Testis (tissue), 3 donors: Measurements from ENCODE around the gene GYPC. TPM values are rescaled to one million over a fixed set of nuclear protein-coding genes. Genes with fewer than 3 reads are reported as not detected.

Source experiments
- DNase-seq: peaks from one replicate; pipeline ENCODE4 v3.0.0-alpha.2; 2019
- H3K27ac ChIP-seq, 2 donors: fragments of 200-600 bp; sonication (generic); one replicate each; pipeline ENCODE4 v1.5.1; 2019
- H3K27me3 ChIP-seq: fragments of 200-600 bp; sonication (generic); one replicate; pipeline ENCODE4 v1.5.1; 2019
- H3K36me3 ChIP-seq: fragments of 200-600 bp; sonication (generic); one replicate; pipeline ENCODE4 v1.5.1; 2017; ENCODE audit warnings: low read depth; ENCODE audit errors: missing control alignments
- H3K4me1 ChIP-seq: fragments of 200-600 bp; sonication (generic); one replicate; pipeline ENCODE4 v1.5.1; 2019
- H3K4me3 ChIP-seq, 2 donors: fragments of 200-600 bp; sonication (generic); one replicate each; pipeline ENCODE4 v1.5.1; 2017 to 2019
- H3K9me3 ChIP-seq: fragments of 200-600 bp; sonication (generic); one replicate; pipeline ENCODE4 v1.5.1; 2017
- CTCF ChIP-seq, 3 experiments: fragments of 450-650 bp in 2 of 3; fragments of 200-600 bp in 1 of 3; sonication (generic) in 1 of 3; IDR thresholded peaks; one replicate each; pipeline ENCODE4 v1.5.1; 2016 to 2019; ENCODE audit warnings: antibody characterized with exemption in 3 of 3, mild to moderate bottlenecking in 2 of 3, moderate library complexity in 1 of 3
- POLR2A ChIP-seq: fragments of 450-650 bp; IDR thresholded peaks from one replicate; pipeline ENCODE4 v1.6.1; 2017; ENCODE audit warnings: antibody characterized with exemption, mild to moderate bottlenecking, moderate library complexity
- WGBS, 2 donors: methylation state at CpG; one replicate each; pipeline ENCODE4 v1.1.5; 2018; 5-methylcytosine and 5-hydroxymethylcytosine counted together
- intact Hi-C: fragments of 100-400 bp; cut with DNase I; formaldehyde crosslinking; loops from one replicate; pipeline ENCODE4 v1.15.1; 2023; ENCODE audit warnings: low total_unique reads
- polyA plus RNA-seq: library from polyadenylated mRNA; stranded (reverse); fragments of 350-450 nt; fragmentation: Illumina TruSeq; extraction: RNeasy Lipid Tissue Mini Kit (QIAGEN cat#74804); gene quantifications from one replicate; pipeline ENCODE4 v1.2.3, GENCODE V29; 2014; ENCODE audit warnings: low read depth, low replicate concordance; ENCODE audit not compliant: insufficient read depth
- total RNA-seq, 2 donors: library from RNA; depleted of rRNA; stranded (reverse); fragments of >200 nt; gene quantifications; one replicate each; pipeline ENCODE4 v1.2.3, GENCODE V29; 2016

GYPC gene
- total and polyA plus RNA-seq, 3 donors from 2014 or later = 9.9 to 40.2 (median 15.5) TPM

- Histone ChIP-seq H3K27ac (no peak overlapping the region), H3K4me3 (no peak overlapping the region), H3K27me3 (no peaks in the 10 kb centered on the region), H3K36me3 (no peaks in the 10 kb centered on the region), H3K4me1 (no peaks in the 10 kb centered on the region), H3K9me3 (no peaks in the 10 kb centered on the region)
- DNase-seq = no peak
- 90 to 93% methylated on average over 1 of the region's 1 CpG for WGBS, 2 donors
- TF ChIP-seq POLR2A (no peak), CTCF (IDR thresholded peaks at IDR 0.05) (no peak)
- intact Hi-C loops = no loop called here
Measured at GRCh38 chr2:126649101-126649500, 6.9 kb upstream of the GYPC start.

- 65 to 73% methylated on average over 3 of the region's 3 CpGs for WGBS, 2 donors
- H3K4me3 ChIP-seq = no peak overlapping the region
- no peaks in the 10 kb centered on the region for H3K27me3 ChIP-seq
- H3K4me1 ChIP-seq = peaks cover 8% of the 10 kb centered on the region
- DNase-seq = no peak
- H3K27ac ChIP-seq = no peak overlapping the region
- TF ChIP-seq POLR2A (no peak), CTCF (IDR thresholded peaks at IDR 0.05) (no peak)
- no peaks in the 10 kb centered on the region for H3K36me3 ChIP-seq
- H3K9me3 ChIP-seq = no peaks in the 10 kb centered on the region
- intact Hi-C loops = no loop called here
Measured at GRCh38 chr2:126650994-126651393, 5.0 kb upstream of the GYPC start.

- H3K36me3 ChIP-seq = no peaks in the 10 kb centered on the region
- H3K27me3 ChIP-seq = no peaks in the 10 kb centered on the region
- WGBS, 2 donors = 55 to 67% methylated on average over 1 of the region's 1 CpG
- no peak for DNase-seq
- peaks cover 14% of the 10 kb centered on the region for H3K4me1 ChIP-seq
- H3K27ac ChIP-seq = no peak overlapping the region
- no peaks in the 10 kb centered on the region for H3K9me3 ChIP-seq
- H3K4me3 ChIP-seq = no peak overlapping the region
- intact Hi-C loops = no loop called here
- no peak for TF ChIP-seq CTCF (IDR thresholded peaks at IDR 0.05)
- TF ChIP-seq POLR2A = no peak
Measured at GRCh38 chr2:126652323-126652891, 3.6 kb upstream of the GYPC start.

- Histone ChIP-seq H3K27me3 (no peaks in the 10 kb centered on the region), H3K4me1 (peaks cover 21% of the 10 kb centered on the region), H3K27ac (no peak overlapping the region), H3K36me3 (no peaks in the 10 kb centered on the region), H3K4me3 (no peak overlapping the region), H3K9me3 (no peaks in the 10 kb centered on the region)
- TF ChIP-seq POLR2A (no peak), CTCF (IDR thresholded peaks at IDR 0.05) (no peak)
- DNase-seq = no peak
- 90 to 91% methylated on average over 4 of the region's 4 CpGs for WGBS, 2 donors
- intact Hi-C loops = no loop called here
Measured at GRCh38 chr2:126653109-126653508, 2.8 kb upstream of the GYPC start.

GRCh38 chr2:126653761-126654160, 2.2 kb upstream of the GYPC start:
- H3K4me1 ChIP-seq = peaks cover 28% of the 10 kb centered on the region
- 89 to 92% methylated on average over 4 of the region's 4 CpGs for WGBS, 2 donors
- TF ChIP-seq POLR2A (no peak), CTCF (IDR thresholded peaks at IDR 0.05) (no peak)
- H3K36me3 ChIP-seq = no peaks in the 10 kb centered on the region
- intact Hi-C loops = no loop called here
- no peaks in the 10 kb centered on the region for H3K27me3 ChIP-seq
- no peak for DNase-seq
- H3K27ac ChIP-seq = no peak overlapping the region
- H3K4me3 ChIP-seq = no peak overlapping the region
- H3K9me3 ChIP-seq = no peaks in the 10 kb centered on the region
